Activated T-helper 17 cell treated with anti-CD3 and anti-CD28 coated beads, Interleukin-2, amount 50 U/mL, for 72 hours (primary cell): ENCODE results near the gene FXN. TPM values are rescaled to one million over a fixed set of nuclear protein-coding genes. Genes with fewer than 3 reads are reported as not detected.

Source experiments
- ATAC-seq: fragments of 150-1000 bp; cut with Tn5 transposase; replicated peaks from 2 replicates; pipeline ENCODE4 v1.10.0; 2021; ENCODE audit warnings: mild to moderate bottlenecking, moderate library complexity
- H3K27ac Mint-ChIP-seq: one replicate; pipeline ENCODE4 v1.8.0; 2022; ENCODE audit warnings: mixed read lengths
- H3K27me3 Mint-ChIP-seq: one replicate; pipeline ENCODE4 v1.8.0; 2022; ENCODE audit warnings: mixed read lengths
- H3K36me3 Mint-ChIP-seq: one replicate; pipeline ENCODE4 v1.8.0; 2022; ENCODE audit warnings: low read depth, mild to moderate bottlenecking, mixed read lengths
- H3K4me1 Mint-ChIP-seq: one replicate; pipeline ENCODE4 v1.8.0; 2022; ENCODE audit warnings: mixed read lengths
- H3K4me3 Mint-ChIP-seq: one replicate; pipeline ENCODE4 v1.8.0; 2022; ENCODE audit warnings: mild to moderate bottlenecking, mixed read lengths
- H3K9me3 Mint-ChIP-seq: one replicate; pipeline ENCODE4 v1.8.0; 2022; ENCODE audit warnings: mixed read lengths
- total RNA-seq, 2 donors: library from RNA; stranded (reverse); gene quantifications; one replicate each; pipeline ENCODE4 v1.2.3, GENCODE V29; 2022

FXN gene
- total RNA-seq, 2 donors from 2014 or later = 10.2 to 28.0 TPM

GRCh38 chr9:69070201-69070600, 34.6 kb downstream of the FXN start:
- Mint-ChIP-seq H3K4me3 (no peak overlapping the region), H3K36me3 (peaks cover 74% of the 10 kb centered on the region), H3K9me3 (no peaks in the 10 kb centered on the region), H3K4me1 (no peaks in the 10 kb centered on the region), H3K27me3 (no peaks in the 10 kb centered on the region), H3K27ac (no peak overlapping the region)
- ATAC-seq = no peak

- Mint-ChIP-seq H3K9me3 (no peaks in the 10 kb centered on the region), H3K27me3 (no peaks in the 10 kb centered on the region), H3K27ac (no peak overlapping the region), H3K36me3 (peaks cover 66% of the 10 kb centered on the region), H3K4me3 (no peak overlapping the region), H3K4me1 (no peaks in the 10 kb centered on the region)
- ATAC-seq = no peak
Measured at GRCh38 chr9:69071059-69071458, 35.5 kb downstream of the FXN start.

GRCh38 chr9:69073103-69073502, 37.6 kb downstream of the FXN start:
- no peak overlapping the region for H3K27ac Mint-ChIP-seq
- H3K4me1 Mint-ChIP-seq = no peaks in the 10 kb centered on the region
- ATAC-seq = no peak
- no peak overlapping the region for H3K4me3 Mint-ChIP-seq
- peaks cover 50% of the 10 kb centered on the region for H3K36me3 Mint-ChIP-seq
- no peaks in the 10 kb centered on the region for H3K9me3 Mint-ChIP-seq
- no peaks in the 10 kb centered on the region for H3K27me3 Mint-ChIP-seq

- Mint-ChIP-seq H3K4me1 (no peaks in the 10 kb centered on the region), H3K9me3 (no peaks in the 10 kb centered on the region), H3K4me3 (no peak overlapping the region), H3K27me3 (no peaks in the 10 kb centered on the region), H3K36me3 (peaks cover 33% of the 10 kb centered on the region), H3K27ac (no peak overlapping the region)
- no peak for ATAC-seq
Measured at GRCh38 chr9:69074801-69075200, 39.2 kb downstream of the FXN start.

GRCh38 chr9:69076550-69076949, 41.0 kb downstream of the FXN start:
- Mint-ChIP-seq H3K27me3 (no peaks in the 10 kb centered on the region), H3K36me3 (peaks cover 26% of the 10 kb centered on the region), H3K27ac (no peak overlapping the region), H3K4me3 (no peak overlapping the region), H3K4me1 (no peaks in the 10 kb centered on the region), H3K9me3 (no peaks in the 10 kb centered on the region)
- no peak for ATAC-seq

- no peaks in the 10 kb centered on the region for H3K9me3 Mint-ChIP-seq
Measured at GRCh38 chr9:69078069-69078468, 42.5 kb downstream of the FXN start.

GRCh38 chr9:69078581-69078980, 43.0 kb downstream of the FXN start:
- H3K4me3 Mint-ChIP-seq = no peak overlapping the region
- no peak overlapping the region for H3K27ac Mint-ChIP-seq
- H3K9me3 Mint-ChIP-seq = no peaks in the 10 kb centered on the region
- H3K36me3 Mint-ChIP-seq = peaks cover 5% of the 10 kb centered on the region
- H3K27me3 Mint-ChIP-seq = no peaks in the 10 kb centered on the region
- no peak for ATAC-seq
- H3K4me1 Mint-ChIP-seq = no peaks in the 10 kb centered on the region

More at GRCh38 chr9:69078069-69078468, 42.5 kb downstream of the FXN start:
- no peak for ATAC-seq
- Mint-ChIP-seq H3K4me3 (no peak overlapping the region), H3K36me3 (peaks cover 11% of the 10 kb centered on the region), H3K27ac (no peak overlapping the region), H3K4me1 (no peaks in the 10 kb centered on the region), H3K27me3 (no peaks in the 10 kb centered on the region)

- Mint-ChIP-seq H3K9me3 (no peaks in the 10 kb centered on the region), H3K4me1 (no peaks in the 10 kb centered on the region), H3K27me3 (no peaks in the 10 kb centered on the region), H3K27ac (no peak overlapping the region), H3K4me3 (no peak overlapping the region), H3K36me3 (peaks cover 5% of the 10 kb centered on the region)
- no peak for ATAC-seq
Measured at GRCh38 chr9:69079186-69079585, 43.6 kb downstream of the FXN start.

GRCh38 chr9:69081261-69081660, 45.7 kb downstream of the FXN start:
- Mint-ChIP-seq H3K27me3 (no peaks in the 10 kb centered on the region), H3K9me3 (no peaks in the 10 kb centered on the region), H3K36me3 (peaks cover 4% of the 10 kb centered on the region), H3K27ac (no peak overlapping the region), H3K4me1 (no peaks in the 10 kb centered on the region), H3K4me3 (no peak overlapping the region)
- no peak for ATAC-seq

GRCh38 chr9:69083321-69083720, 47.8 kb downstream of the FXN start:
- H3K9me3 Mint-ChIP-seq = no peaks in the 10 kb centered on the region
- H3K4me1 Mint-ChIP-seq = no peaks in the 10 kb centered on the region
- H3K4me3 Mint-ChIP-seq = no peak overlapping the region
- no peaks in the 10 kb centered on the region for H3K36me3 Mint-ChIP-seq
- ATAC-seq = no peak
- no peaks in the 10 kb centered on the region for H3K27me3 Mint-ChIP-seq
- H3K27ac Mint-ChIP-seq = no peak overlapping the region

GRCh38 chr9:69085569-69086283, 50.2 kb downstream of the FXN start:
- ATAC-seq = no peak
- Mint-ChIP-seq H3K36me3 (no peaks in the 10 kb centered on the region), H3K4me3 (no peak overlapping the region), H3K9me3 (no peaks in the 10 kb centered on the region), H3K27me3 (no peaks in the 10 kb centered on the region), H3K4me1 (no peaks in the 10 kb centered on the region), H3K27ac (no peak overlapping the region)

- Mint-ChIP-seq H3K27ac (no peak overlapping the region), H3K27me3 (no peaks in the 10 kb centered on the region), H3K4me1 (no peaks in the 10 kb centered on the region), H3K36me3 (no peaks in the 10 kb centered on the region), H3K4me3 (no peak overlapping the region), H3K9me3 (no peaks in the 10 kb centered on the region)
- no peak for ATAC-seq
Measured at GRCh38 chr9:69086312-69086711, 50.8 kb downstream of the FXN start.

- no peak overlapping the region for H3K27ac Mint-ChIP-seq
- no peak for ATAC-seq
- H3K4me3 Mint-ChIP-seq = no peak overlapping the region
Measured at GRCh38 chr9:69086769-69087168, 51.2 kb downstream of the FXN start.

GRCh38 chr9:69089082-69089481, 53.5 kb downstream of the FXN start:
- H3K9me3 Mint-ChIP-seq = no peaks in the 10 kb centered on the region
- no peaks in the 10 kb centered on the region for H3K36me3 Mint-ChIP-seq
- H3K27ac Mint-ChIP-seq = no peak overlapping the region
- ATAC-seq = no peak
- no peaks in the 10 kb centered on the region for H3K27me3 Mint-ChIP-seq
- H3K4me3 Mint-ChIP-seq = no peak overlapping the region
- H3K4me1 Mint-ChIP-seq = no peaks in the 10 kb centered on the region

More at GRCh38 chr9:69086769-69087168, 51.2 kb downstream of the FXN start:
- no peaks in the 10 kb centered on the region for H3K27me3 Mint-ChIP-seq
- no peaks in the 10 kb centered on the region for H3K36me3 Mint-ChIP-seq
- no peaks in the 10 kb centered on the region for H3K4me1 Mint-ChIP-seq
- no peaks in the 10 kb centered on the region for H3K9me3 Mint-ChIP-seq

- ATAC-seq = no peak
- H3K4me3 Mint-ChIP-seq = no peak overlapping the region
- no peaks in the 10 kb centered on the region for H3K36me3 Mint-ChIP-seq
- H3K27ac Mint-ChIP-seq = no peak overlapping the region
- H3K9me3 Mint-ChIP-seq = no peaks in the 10 kb centered on the region
- no peaks in the 10 kb centered on the region for H3K4me1 Mint-ChIP-seq
- H3K27me3 Mint-ChIP-seq = no peaks in the 10 kb centered on the region
Measured at GRCh38 chr9:69089491-69089890, 53.9 kb downstream of the FXN start.
